GM21447 (cell line): ENCODE data around the gene SZRD1.
"Not testable (repeated sequence)": the region's sequence is repeated elsewhere in the genome, so short reads cannot be mapped to it uniquely, and the experiment has no call there.

Experiments
- ATAC-seq: cut with Tn5 transposase; IDR thresholded peaks from one replicate; pipeline ENCODE4 v1.9.1; 2021; ENCODE audit not compliant: unreplicated experiment

Gene SZRD1

GRCh38 chr1:16366722-16367257 is at the start of gene SZRD1:
Gene SZRD1, plus strand, starts transcription at chr1:16367242. Its CDS starts 16 bp downstream, at chr1:16367258.
- ATAC-seq: peak; percentile 68

DNA sequence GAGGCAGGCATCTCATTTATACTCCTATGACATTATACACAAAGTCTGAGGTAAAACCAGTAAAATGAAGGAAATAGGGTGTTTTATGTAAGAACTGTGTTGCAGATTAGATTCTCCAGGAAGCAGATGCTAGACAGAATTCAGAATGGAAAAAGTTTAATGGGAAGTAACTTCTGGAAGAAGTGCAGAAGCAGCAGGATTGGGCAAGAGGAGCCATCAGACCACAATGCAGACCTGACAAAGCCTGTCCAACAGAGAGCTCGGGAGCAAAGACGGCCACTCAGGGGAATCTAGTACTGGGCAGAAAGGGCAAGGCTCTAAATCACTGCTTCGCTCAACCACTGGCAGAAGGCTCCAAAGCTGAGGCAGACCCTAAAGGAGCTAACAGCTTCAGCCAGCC is 48.5 kb upstream of the SZRD1 start:
- no peak for ATAC-seq

GRCh38 chr1:16321176-16321867 is 45.7 kb upstream of the SZRD1 start:
- no peak for ATAC-seq

DNA sequence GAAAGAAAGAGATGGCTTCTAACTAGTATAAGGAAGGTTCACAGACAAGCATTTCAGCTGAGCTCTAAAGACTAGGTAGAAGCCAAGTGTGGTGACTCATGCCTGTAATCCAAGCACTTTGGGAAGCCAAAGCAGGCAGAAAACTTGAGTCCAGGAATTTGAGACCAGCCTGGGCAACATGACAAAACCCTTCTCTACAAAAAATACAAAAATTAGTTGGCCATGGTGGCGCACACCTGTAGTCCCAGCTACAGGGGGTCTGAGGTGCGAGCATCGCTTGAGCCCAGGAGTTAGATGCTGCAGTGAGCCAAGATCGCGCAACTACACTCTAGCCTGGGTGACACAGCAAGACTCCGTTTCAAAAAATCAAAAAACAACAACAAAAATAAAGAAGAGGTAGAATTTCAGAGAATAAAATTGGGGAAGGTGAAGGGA is 42.6 kb upstream of the SZRD1 start:
- ATAC-seq: no peak

DNA sequence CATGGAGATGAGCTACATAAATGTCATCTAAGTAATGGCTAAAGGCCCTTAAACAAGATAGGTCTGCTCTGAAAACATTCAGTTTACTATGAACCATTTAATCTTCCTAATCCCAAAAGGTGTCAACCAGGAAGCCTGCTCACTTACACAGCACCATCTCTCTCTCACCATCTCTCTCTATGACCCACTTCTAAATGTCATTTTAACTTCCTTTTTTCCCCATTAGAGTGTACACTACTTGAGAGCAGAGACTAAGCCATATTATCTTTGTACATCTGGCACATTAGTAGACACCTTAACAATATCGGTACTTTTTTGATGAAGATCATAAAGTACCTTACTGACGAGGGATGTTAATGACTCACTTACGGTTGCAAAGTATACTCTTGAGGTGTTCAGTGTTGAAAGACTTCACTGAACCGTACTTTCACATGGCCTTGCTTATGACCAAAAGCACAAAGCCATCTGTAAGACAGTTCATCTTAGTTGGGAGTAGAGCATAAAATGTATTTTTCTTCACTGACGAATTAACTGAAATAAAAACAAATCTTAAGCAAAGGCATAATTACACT is 40.1 kb upstream of the SZRD1 start:
- no peak for ATAC-seq

DNA sequence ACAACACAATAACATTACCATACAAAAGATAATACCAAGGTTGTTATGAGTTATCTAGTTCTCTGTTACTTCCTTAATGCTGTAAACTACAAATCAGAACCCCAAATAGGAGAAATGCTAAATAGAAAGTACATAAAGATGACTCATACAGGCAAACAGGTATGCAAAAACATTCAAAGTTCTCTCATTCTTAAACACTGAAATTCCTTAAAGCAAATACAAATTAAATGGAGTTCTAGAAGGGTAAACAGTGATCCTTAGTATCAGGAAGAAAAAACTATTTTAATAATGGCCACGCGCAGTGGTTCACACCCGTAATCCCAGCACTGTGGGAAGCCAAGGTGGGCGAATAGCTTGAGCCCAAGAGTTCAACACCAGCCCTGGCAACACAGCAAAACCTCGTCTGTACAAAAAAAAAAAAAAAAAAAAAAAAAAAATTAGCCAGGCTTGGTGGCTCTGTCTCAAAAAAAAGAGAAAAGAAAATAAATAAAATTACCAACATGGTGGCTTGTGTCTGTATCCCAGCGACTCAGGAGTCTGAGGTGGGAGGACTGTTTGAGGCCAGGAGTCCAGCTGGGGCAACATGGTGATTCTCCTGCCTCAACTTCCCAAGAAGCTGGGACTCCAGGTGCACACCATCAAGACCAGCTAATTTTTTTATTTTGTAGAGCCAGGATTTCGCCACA is 32.2 kb upstream of the SZRD1 start:
- ATAC-seq: no peak

GRCh38 chr1:16338961-16339360 is 28.1 kb upstream of the SZRD1 start:
- ATAC-seq: no peak

DNA sequence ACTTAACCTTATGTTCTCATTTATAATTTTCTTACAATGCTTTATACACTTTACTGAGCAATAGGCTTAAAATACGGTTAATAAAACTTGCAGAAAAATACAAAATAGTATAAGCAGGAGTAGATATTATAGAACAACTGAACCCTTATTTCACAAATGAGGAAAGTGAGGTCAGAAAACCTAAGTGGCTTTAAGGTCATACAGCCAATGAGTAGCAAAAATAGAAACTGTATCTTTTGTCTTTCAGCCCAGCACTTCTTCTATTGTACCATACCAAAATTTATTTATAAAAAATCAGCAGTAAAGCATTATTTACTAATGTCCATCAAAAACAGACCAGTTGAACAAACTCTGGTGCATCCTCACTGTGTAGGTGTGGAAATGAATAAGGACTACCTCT is 26.4 kb upstream of the SZRD1 start:
- ATAC-seq: no peak

- no peak for ATAC-seq
Measured at GRCh38 chr1:16342331-16343062, 24.5 kb upstream of the SZRD1 start.

DNA sequence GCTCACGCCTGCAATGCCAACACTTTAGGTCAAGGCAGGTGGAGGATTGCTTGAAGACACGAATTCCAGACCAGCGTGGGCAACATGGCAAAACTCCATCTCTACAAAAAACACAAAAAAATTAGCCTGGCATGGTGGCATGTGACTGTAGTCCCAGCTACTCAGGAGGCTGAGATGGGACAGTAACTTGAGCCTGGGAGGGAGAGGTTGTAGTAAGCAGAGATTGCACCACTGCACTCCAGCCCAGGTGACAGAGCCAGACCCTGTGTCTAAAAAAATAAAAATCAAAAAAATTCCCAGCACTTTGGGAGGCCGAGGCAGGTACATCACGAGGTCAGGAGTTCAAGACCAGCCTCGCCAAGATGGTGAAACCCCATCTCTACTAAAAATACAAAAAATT is 23.8 kb upstream of the SZRD1 start:
- not testable (repeated sequence) for ATAC-seq

DNA sequence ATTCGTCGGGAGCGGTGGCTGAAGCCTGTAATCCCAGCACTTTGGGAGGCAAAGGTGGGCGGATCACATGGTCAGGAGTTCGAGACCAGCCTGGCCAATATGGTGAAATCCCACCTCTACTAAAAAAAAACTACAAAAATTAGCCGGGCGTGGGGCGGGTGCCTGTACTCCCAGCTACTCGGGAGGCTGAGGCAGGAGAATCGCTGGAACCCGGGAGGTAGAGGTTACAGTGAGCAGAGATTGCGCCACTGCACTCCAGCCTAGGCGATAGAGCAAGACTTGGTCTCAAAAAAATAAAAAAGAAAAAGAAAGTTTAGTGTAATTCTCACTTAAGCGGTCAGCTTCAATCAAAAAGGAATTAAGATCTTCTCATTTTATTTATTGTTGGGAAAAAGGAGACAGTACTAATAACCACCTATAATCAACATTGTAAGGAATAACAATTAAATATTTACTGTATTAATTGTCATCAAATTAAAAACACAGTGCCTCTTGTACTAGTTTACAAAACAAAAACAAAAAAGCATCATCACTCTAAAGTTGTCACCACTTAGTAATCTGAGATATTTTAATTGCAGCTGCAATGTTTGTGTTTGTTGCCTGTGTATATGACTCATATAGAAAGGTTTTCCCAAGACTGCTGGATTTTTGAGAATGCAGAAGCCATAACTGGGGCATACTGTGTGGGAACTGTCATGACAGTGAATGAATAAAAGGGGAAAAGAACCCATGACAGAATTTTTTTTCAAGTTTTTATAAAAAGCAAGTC is 18.4 kb upstream of the SZRD1 start:
- ATAC-seq: no peak

- ATAC-seq: no peak
Measured at GRCh38 chr1:16349847-16350406, 17.1 kb upstream of the SZRD1 start.

- no peak for ATAC-seq
Measured at GRCh38 chr1:16351456-16351993, 15.5 kb upstream of the SZRD1 start.

DNA sequence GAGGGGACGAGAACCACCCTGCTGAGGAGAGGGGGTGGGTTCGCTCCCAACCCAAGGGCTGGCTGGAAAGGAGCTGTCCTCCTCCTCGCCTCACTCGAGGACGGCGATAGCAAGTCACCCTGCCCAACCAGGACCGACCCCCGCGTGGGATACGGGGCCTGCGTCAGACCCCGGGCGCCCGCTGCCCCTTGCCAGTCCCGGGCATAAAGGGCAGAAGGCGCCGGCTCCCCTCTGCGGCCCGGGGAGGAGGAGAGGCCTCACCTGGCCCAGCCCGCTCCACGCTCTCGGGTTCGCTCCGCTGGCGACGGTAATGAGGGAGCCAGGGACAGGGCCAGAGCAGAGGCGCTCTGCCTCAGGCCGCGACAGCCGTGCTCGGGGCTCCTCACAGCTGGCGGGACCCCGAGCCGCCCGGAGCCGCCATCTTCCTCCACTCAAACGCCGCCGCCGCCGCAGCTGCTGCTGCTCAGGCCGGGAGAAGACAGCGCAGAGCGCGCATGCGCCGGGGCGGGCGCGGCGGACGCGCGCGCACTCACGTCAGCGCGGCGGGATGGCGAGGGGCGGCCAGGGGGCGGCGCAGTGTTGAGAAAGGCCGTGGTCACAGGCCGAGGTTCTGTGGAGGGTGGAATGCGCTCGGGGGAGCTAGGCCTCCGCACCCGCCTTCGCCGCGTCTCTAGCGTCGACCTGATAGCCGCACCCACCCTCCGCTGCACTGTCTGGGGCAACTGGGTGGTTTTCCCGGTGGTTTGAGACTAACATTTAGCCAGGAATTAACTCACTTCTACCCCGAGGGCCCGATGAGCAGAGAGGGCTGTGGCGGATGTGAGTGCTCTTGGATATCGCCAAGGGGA is 14.8 kb upstream of the SZRD1 start, which contains the start of gene FBXO42:
Gene FBXO42 (minus strand): TSS at position 487 of the 848 bp plus-strand sequence. CDS start 37,062 bp downstream, outside the sequence.
- ATAC-seq: peak; percentile 82

GRCh38 chr1:16352842-16353535 is 14.1 kb upstream of the SZRD1 start:
- ATAC-seq: no peak

DNA sequence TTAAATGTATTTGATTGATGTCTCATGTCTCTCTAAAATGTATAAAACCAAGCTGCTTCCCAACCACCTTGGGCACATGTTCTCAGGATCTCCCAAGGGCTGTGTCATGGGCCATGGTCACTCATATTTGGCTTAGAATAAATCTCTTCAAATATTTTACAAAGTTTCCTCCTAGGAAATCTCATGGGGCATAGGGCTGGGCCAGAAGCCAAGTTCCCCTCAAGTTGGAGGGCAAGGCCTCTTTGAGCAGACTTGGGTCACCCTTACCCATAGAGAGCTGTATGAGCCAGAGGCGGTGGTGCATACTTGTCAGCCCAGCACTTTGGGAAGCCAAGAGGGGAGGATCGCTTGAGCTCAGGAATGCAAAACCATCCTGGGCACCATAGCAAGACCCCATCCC is 12.4 kb upstream of the SZRD1 start:
- ATAC-seq: no peak

DNA sequence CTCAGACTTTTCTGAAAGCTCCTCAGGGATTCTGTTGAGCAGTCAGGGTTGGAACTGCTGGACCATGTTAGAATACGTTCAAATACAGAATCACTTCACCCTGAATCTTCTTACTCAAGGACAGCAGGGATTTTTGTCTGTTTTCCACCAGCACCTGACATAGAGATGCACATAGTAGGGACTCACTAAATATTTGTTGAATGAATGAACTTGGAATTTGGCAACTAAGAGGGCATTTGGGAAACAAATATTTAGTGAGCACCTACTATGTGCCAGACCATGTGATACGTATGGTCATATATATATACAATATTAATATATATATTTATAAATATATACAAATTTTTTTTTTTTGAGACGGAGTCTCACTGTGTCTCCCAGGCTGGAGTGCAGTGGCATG is 10.2 kb upstream of the SZRD1 start:
- no peak for ATAC-seq

DNA sequence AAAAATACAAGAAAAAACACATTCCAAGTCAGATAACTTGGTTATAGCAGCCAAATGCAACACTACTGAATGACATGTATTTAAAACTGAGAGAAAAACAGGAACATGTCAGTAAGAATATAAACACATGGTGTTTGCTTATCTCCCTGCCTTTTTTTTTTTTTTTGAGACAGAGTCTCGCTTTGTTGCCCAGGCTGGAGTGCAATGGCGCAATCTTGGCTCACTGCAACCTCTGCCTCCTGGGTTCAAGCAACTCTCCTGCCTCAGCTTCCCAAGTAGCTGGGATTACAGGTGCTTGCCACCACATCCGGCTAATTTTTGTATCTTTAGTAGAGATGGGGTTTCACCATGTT is 1.9 kb upstream of the SZRD1 start:
- ATAC-seq: not testable (repeated sequence)
